SU-DHL-6 (cell line): Measurements from ENCODE around the gene COL27A1.
"Not testable (repeated sequence)": the region's sequence is repeated elsewhere in the genome, so short reads cannot be mapped to it uniquely, and the experiment has no call there.

Experiments used
- H2AFZ ChIP-seq: fragments of 200-600 bp; sonication (generic); 2 replicates; pipeline ENCODE4 v1.6.1; 2014; ENCODE audit warnings: low read depth, mild to moderate bottlenecking, moderate library complexity, mixed read lengths, antibody characterized with exemption, low read length; ENCODE audit not compliant: severe bottlenecking
- H3F3A ChIP-seq: fragments of 200-600 bp; shearing (Covaris generic); 2 replicates; pipeline ENCODE4 v1.6.0; 2016; ENCODE audit warnings: antibody characterized with exemption, mild to moderate bottlenecking; ENCODE audit not compliant: insufficient read depth
- H3K27ac ChIP-seq: fragments of 200-600 bp; sonication (generic); 2 replicates; pipeline ENCODE4 v1.5.1; 2016; ENCODE audit warnings: low read depth, mild to moderate bottlenecking, low read length, moderate library complexity, mixed read lengths
- H3K27me3 ChIP-seq: fragments of 200-600 bp; sonication (generic), shearing (Covaris generic); 2 replicates; pipeline ENCODE4 v1.6.0; 2014; ENCODE audit warnings: mild to moderate bottlenecking, low read length
- H3K36me3 ChIP-seq: fragments of 200-600 bp; sonication (generic); 2 replicates; pipeline ENCODE4 v1.6.1; 2014; ENCODE audit warnings: mild to moderate bottlenecking, low read length, mixed read lengths
- H3K4me2 ChIP-seq: fragments of 300-600, 200-600 bp; shearing (Covaris generic), sonication (generic); 2 replicates; pipeline ENCODE4 v1.6.0; 2014; ENCODE audit warnings: low read length, low read depth, mild to moderate bottlenecking; ENCODE audit not compliant: poor library complexity, severe bottlenecking
- H3K4me3 ChIP-seq: fragments of 200-600 bp; sonication (generic); 2 replicates; pipeline ENCODE4 v1.5.1; 2014; ENCODE audit warnings: antibody characterized with exemption, low read length, mild to moderate bottlenecking, mixed read lengths; ENCODE audit not compliant: insufficient read depth, poor library complexity, severe bottlenecking
- H3K79me2 ChIP-seq: fragments of 200-600 bp; sonication (generic); 2 replicates; pipeline ENCODE4 v1.6.1; 2014; ENCODE audit warnings: mild to moderate bottlenecking, low read length, moderate library complexity; ENCODE audit not compliant: insufficient read depth
- H3K9ac ChIP-seq: fragments of 200-600 bp; sonication (generic); 2 replicates; pipeline ENCODE4 v1.7.0; 2014; ENCODE audit warnings: mild to moderate bottlenecking, low read length
- H3K9me2 ChIP-seq: fragments of 200-600 bp; sonication (generic); replicated peaks from 2 replicates; pipeline ENCODE4 v1.6.1; 2014; ENCODE audit warnings: low read length; ENCODE audit not compliant: insufficient read depth
- H3K9me3 ChIP-seq: fragments of 200-600 bp; sonication (generic); 2 replicates; pipeline ENCODE4 v1.6.1; 2014; ENCODE audit warnings: low read length, mixed read lengths; ENCODE audit not compliant: insufficient read depth
- H4K20me1 ChIP-seq: fragments of 200-600 bp; sonication (generic); 2 replicates; pipeline ENCODE4 v1.6.1; 2014; ENCODE audit warnings: low read depth, mild to moderate bottlenecking, antibody characterized with exemption, low read length, moderate library complexity, mixed read lengths
- CTCF ChIP-seq: fragments of 200-600 bp; sonication (generic); IDR thresholded peaks from one replicate; pipeline ENCODE4 v1.5.1; 2017; ENCODE audit warnings: antibody characterized with exemption, mild to moderate bottlenecking, low read length, moderate library complexity; ENCODE audit not compliant: insufficient read depth, poor library complexity, severe bottlenecking
- EZH2phosphoT487 ChIP-seq: fragments of 200-600 bp; sonication (generic), shearing (Covaris generic); conservative IDR thresholded peaks from 2 replicates; pipeline ENCODE4 v1.6.1; 2018; ENCODE audit warnings: mild to moderate bottlenecking, antibody characterized with exemption, low read length, moderate library complexity, mixed read lengths

The COL27A1 gene

GRCh38 chr9:114187827-114188226 is 32.5 kb downstream of the COL27A1 start:
- no peaks in the 10 kb centered on the region for H3K9me2 ChIP-seq
- H3K9ac ChIP-seq, result no peak overlapping the region
- TF ChIP-seq EZH2phosphoT487, result no peak
- no peak for TF ChIP-seq CTCF
- H3K9me3 ChIP-seq, result 0 out of 2 replicates have a peak, but pooled peaks cover 4% of the 10 kb centered on the region
- no peaks in the 10 kb centered on the region for H4K20me1 ChIP-seq
- no peak overlapping the region for H3K27ac ChIP-seq
- H3K27me3 ChIP-seq, result no peaks in the 10 kb centered on the region
- no peaks in the 10 kb centered on the region for H3K36me3 ChIP-seq
- H2AFZ ChIP-seq, result no peak overlapping the region
- no peaks in the 10 kb centered on the region for H3F3A ChIP-seq
- no peaks in the 10 kb centered on the region for H3K79me2 ChIP-seq
- no peak overlapping the region for H3K4me3 ChIP-seq
- H3K4me2 ChIP-seq, result no peak overlapping the region

GRCh38 chr9:114189823-114190562 is 34.7 kb downstream of the COL27A1 start:
- H3K36me3 ChIP-seq, result no peaks in the 10 kb centered on the region
- H3F3A ChIP-seq, result no peaks in the 10 kb centered on the region

GRCh38 chr9:114190563-114190905 is 35.2 kb downstream of the COL27A1 start:
- no peaks in the 10 kb centered on the region for H3K36me3 ChIP-seq
- H3F3A ChIP-seq, result no peaks in the 10 kb centered on the region
- H3K4me3 ChIP-seq, result no peak overlapping the region
- no peak overlapping the region for H3K9ac ChIP-seq
- H3K27ac ChIP-seq, result no peak overlapping the region
- TF ChIP-seq CTCF (no peak), EZH2phosphoT487 (no peak)
- H3K4me2 ChIP-seq, result no peak overlapping the region
- H3K9me2 ChIP-seq, result no peaks in the 10 kb centered on the region
- no peaks in the 10 kb centered on the region for H4K20me1 ChIP-seq
- H3K27me3 ChIP-seq, result no peaks in the 10 kb centered on the region
- no peak overlapping the region for H2AFZ ChIP-seq
- H3K9me3 ChIP-seq, result 0 out of 2 replicates have a peak, but pooled peaks cover 4% of the 10 kb centered on the region
- H3K79me2 ChIP-seq, result no peaks in the 10 kb centered on the region

More at GRCh38 chr9:114189823-114190562, 34.7 kb downstream of the COL27A1 start:
- no peaks in the 10 kb centered on the region for H3K27me3 ChIP-seq
- H3K27ac ChIP-seq, result no peak overlapping the region
- no peaks in the 10 kb centered on the region for H3K79me2 ChIP-seq
- TF ChIP-seq EZH2phosphoT487 (no peak), CTCF (no peak)
- H3K9me3 ChIP-seq, result 0 out of 2 replicates have a peak, but pooled peaks cover 4% of the 10 kb centered on the region
- H3K9me2 ChIP-seq, result no peaks in the 10 kb centered on the region
- H2AFZ ChIP-seq, result no peak overlapping the region
- no peak overlapping the region for H3K9ac ChIP-seq
- no peaks in the 10 kb centered on the region for H4K20me1 ChIP-seq
- no peak overlapping the region for H3K4me2 ChIP-seq
- no peak overlapping the region for H3K4me3 ChIP-seq

GRCh38 chr9:114191402-114191801 is 36.1 kb downstream of the COL27A1 start:
- H3K9me3 ChIP-seq, H3K4me3 ChIP-seq, H3K9ac ChIP-seq, H3F3A ChIP-seq, H2AFZ ChIP-seq, H3K79me2 ChIP-seq, H3K4me2 ChIP-seq, H3K9me2 ChIP-seq, H4K20me1 ChIP-seq, H3K36me3 ChIP-seq, H3K27ac ChIP-seq, H3K27me3 ChIP-seq: not testable (repeated sequence)
